Kidney (tissue), 14 donors: ENCODE data around the gene URGCP. TPM values are rescaled to one million over a fixed set of nuclear protein-coding genes. Genes with fewer than 3 reads are reported as not detected.

ENCODE experiments used
- DNase-seq, 5 donors: peaks; one replicate each; pipeline ENCODE4 v3.0.0-alpha.2; 2013 to 2020
- FAIRE-seq: peaks from 2 replicates; lab custom pipeline; 2012; peaks lifted over from hg19 to GRCh38; lab: Jason Lieb, UNC
- H3K27ac ChIP-seq, 2 donors: one replicate each; pipeline ENCODE4 v1.7.0; 2013; ENCODE audit warnings: low read depth in 2 of 2, low read length in 2 of 2, inconsistent platforms in 1 of 2
- H3K27me3 ChIP-seq: one replicate; pipeline ENCODE4 v1.7.1; 2013; ENCODE audit warnings: low read length, inconsistent platforms; ENCODE audit not compliant: control insufficient read depth, insufficient read depth
- H3K36me3 ChIP-seq, 3 donors: one replicate each; pipeline versions ENCODE4 v1.7.0 to v1.7.1; 2013; ENCODE audit warnings: low read length in 3 of 3, control low read depth in 1 of 3, inconsistent platforms in 1 of 3; ENCODE audit not compliant: insufficient read depth in 3 of 3, control insufficient read depth in 2 of 3
- H3K4me1 ChIP-seq, 3 donors: one replicate each; pipeline versions ENCODE4 v1.7.0 to v1.7.1; 2013; ENCODE audit warnings: low read length in 3 of 3, inconsistent platforms in 1 of 3, low read depth in 1 of 3; ENCODE audit not compliant: control insufficient read depth in 2 of 3, insufficient read depth in 2 of 3
- H3K4me3 ChIP-seq, 3 donors: one replicate each; pipeline versions ENCODE4 v1.7.0 to v1.8.1; 2013; ENCODE audit warnings: low read length in 3 of 3, control low read depth in 1 of 3, inconsistent platforms in 1 of 3
- H3K9ac ChIP-seq, 3 donors: one replicate each; pipeline versions ENCODE4 v1.7.0 to v1.7.1; 2013; ENCODE audit warnings: low read length in 3 of 3, control low read depth in 1 of 3, inconsistent platforms in 1 of 3
- H3K9me3 ChIP-seq, 3 donors: one replicate each; pipeline versions ENCODE4 v1.7.0 to v1.7.1; 2013; ENCODE audit warnings: low read length in 3 of 3, control low read depth in 1 of 3, inconsistent platforms in 1 of 3; ENCODE audit not compliant: control insufficient read depth in 2 of 3, insufficient read depth in 1 of 3
- CTCF ChIP-seq: IDR thresholded peaks from 3 replicates; pipeline ENCODE4 v1.5.1; 2012; ENCODE audit warnings: mild to moderate bottlenecking, moderate library complexity, borderline replicate concordance; ENCODE audit not compliant: insufficient read depth; ENCODE audit errors: extremely low read depth
- intact Hi-C: fragments of 100-400 bp; cut with DNase I; formaldehyde crosslinking; loops from one replicate; pipeline ENCODE4 v1.11.1; 2022
- polyA plus RNA-seq: library from polyadenylated mRNA; stranded (reverse); fragments of 350-450 nt; fragmentation: Illumina TruSeq; extraction: RNeasy Lipid Tissue Mini Kit (QIAGEN cat#74804); gene quantifications from one replicate; pipeline ENCODE4 v1.2.3, GENCODE V29; 2014; ENCODE audit warnings: low read depth, low replicate concordance; ENCODE audit not compliant: insufficient read depth
- total RNA-seq: library from RNA; stranded (reverse); fragmentation: NEBNext Ultra II Directional; extraction: Animal tissue kit (Norgen Biotek cat#: 25700); gene quantifications from one replicate; pipeline ENCODE4 v1.2.1, GENCODE V29; 2021
- donor health status: control.
- donor health status: control.
- donor health status: control.
- donor health status: control.
- donor health status: control.
- donor health status: DM: yes; HTN: yes; CAD: no.
- donor health status: Normal renal cell carcinoma (clear cell type).

URGCP gene
- total and polyA plus RNA-seq, 2 donors from 2014 or later = 32.9 to 41.0 TPM

GRCh38 chr7:43942997-43943396, 36.6 kb upstream of the URGCP start:
- DNase-seq (no peak), FAIRE-seq (no peak)
- Histone ChIP-seq H3K36me3 (no peaks in the 10 kb centered on the region), H3K27ac (no peak overlapping the region), H3K27me3 (no peaks in the 10 kb centered on the region), H3K9me3 (no peaks in the 10 kb centered on the region), H3K4me3 (no peak overlapping the region), H3K9ac (no peak overlapping the region), H3K4me1 (peaks cover 0 to 5% (median 2%) of the 10 kb centered on the region in 3 donors)
- peak; percentile 12 for TF ChIP-seq CTCF
- intact Hi-C loops = no loop called here

DNA sequence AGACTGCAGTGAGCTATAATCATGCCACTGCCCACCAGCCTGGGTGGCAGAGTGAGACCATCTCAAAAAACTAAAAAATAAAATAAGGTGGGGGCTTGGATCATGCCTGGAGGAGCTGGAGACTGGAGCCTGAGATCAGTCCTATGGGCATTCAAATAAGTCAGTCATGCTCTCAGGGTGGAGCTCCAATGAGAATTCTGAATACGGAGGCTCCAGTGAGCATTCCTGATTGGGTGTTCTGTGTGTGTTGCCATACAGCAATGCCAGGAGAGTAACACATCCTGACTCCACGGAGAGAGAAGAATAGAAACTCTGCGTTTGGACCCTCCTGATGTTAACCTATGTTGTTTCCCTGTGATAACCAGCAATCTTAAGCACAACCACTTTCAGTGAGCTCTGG, 35.9 kb upstream of the URGCP start:
- no peaks in the 10 kb centered on the region for H3K36me3 ChIP-seq
- H3K27me3 ChIP-seq = no peaks in the 10 kb centered on the region
- H3K4me3 ChIP-seq = no peak overlapping the region
- intact Hi-C loops = no loop called here
- DNase-seq (no peak), FAIRE-seq (no peak)
- H3K4me1 ChIP-seq = peaks cover 0 to 5% (median 2%) of the 10 kb centered on the region in 3 donors
- H3K9me3 ChIP-seq = no peaks in the 10 kb centered on the region
- TF ChIP-seq CTCF = no peak
- no peak overlapping the region for H3K9ac ChIP-seq
- no peak overlapping the region for H3K27ac ChIP-seq

DNA sequence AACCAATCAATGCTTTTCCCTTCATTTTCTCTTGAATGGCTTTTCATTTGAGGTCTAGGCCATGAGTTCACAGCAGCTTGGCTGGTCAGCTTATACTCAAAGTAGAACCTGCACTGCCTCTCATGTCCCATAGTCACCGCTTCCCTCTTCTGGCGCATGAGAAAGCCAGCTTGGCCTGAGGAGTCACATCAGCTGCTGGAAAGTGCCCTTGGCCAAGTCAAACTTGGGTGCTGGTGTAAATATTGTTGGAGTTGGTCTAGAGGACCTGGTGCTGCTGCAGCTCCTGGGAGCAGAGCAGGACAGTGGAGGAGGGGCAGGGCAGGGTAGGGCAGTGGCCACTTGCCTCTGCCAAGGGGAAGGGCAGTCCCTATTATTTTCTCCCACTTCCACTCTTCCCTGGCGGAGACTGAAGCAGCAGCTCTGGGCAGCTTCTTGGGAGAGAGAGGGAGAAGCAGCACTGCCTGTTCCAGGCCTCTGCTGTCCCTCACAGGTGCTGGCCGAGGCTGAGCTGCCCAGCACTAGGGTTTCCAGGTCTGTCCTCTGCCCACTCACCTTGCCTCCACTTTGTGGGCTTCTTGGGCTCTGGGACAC, 32.6 kb upstream of the URGCP start:
- Histone ChIP-seq H3K4me1 (peaks cover 0 to 5% (median 2%) of the 10 kb centered on the region in 3 donors), H3K9ac (no peak overlapping the region), H3K36me3 (no peaks in the 10 kb centered on the region), H3K27ac (no peak overlapping the region), H3K4me3 (no peak overlapping the region), H3K9me3 (no peaks in the 10 kb centered on the region), H3K27me3 (no peaks in the 10 kb centered on the region)
- intact Hi-C loops = no loop called here
- FAIRE-seq (no peak), DNase-seq (no peak)
- no peak for TF ChIP-seq CTCF

- Histone ChIP-seq H3K27me3 (no peaks in the 10 kb centered on the region), H3K4me1 (no peaks in the 10 kb centered on the region), H3K9me3 (no peaks in the 10 kb centered on the region), H3K9ac (no peak overlapping the region), H3K27ac (no peak overlapping the region), H3K4me3 (no peak overlapping the region), H3K36me3 (no peaks in the 10 kb centered on the region)
- no peak for FAIRE-seq
- intact Hi-C loops = no loop called here
- no peak for DNase-seq
- TF ChIP-seq CTCF = no peak
Observed at GRCh38 chr7:43937444-43937843, 31.0 kb upstream of the URGCP start.
